Renal pelvis (tissue), 4 donors: ENCODE measurements around the gene SUGCT. TPM values are rescaled to one million over a fixed set of nuclear protein-coding genes. Genes with fewer than 3 reads are reported as not detected.

Source experiments
- DNase-seq: peaks from one replicate; pipeline ENCODE4 v3.0.0-alpha.2; 2013
- polyA plus RNA-seq, 3 donors: library from polyadenylated mRNA; unstranded; fragments of 120-200 nt; gene quantifications; one replicate each; pipeline ENCODE4 v1.2.1, GENCODE V29; 2013; ENCODE audit not compliant: insufficient read length in 3 of 3

The SUGCT gene
- polyA plus RNA-seq, 3 donors: 12.2 to 14.5 (median 14.0) TPM

GRCh38 chr7:40324914-40325313 lies 190.1 kb downstream of the SUGCT start:
- peak; percentile 38 for DNase-seq

- DNase-seq: no peak
These were observed 192.3 kb downstream of the SUGCT start for GRCh38 chr7:40327113-40327512.

- DNase-seq: no peak
These were observed 193.1 kb downstream of the SUGCT start for GRCh38 chr7:40327873-40328272.

DNA sequence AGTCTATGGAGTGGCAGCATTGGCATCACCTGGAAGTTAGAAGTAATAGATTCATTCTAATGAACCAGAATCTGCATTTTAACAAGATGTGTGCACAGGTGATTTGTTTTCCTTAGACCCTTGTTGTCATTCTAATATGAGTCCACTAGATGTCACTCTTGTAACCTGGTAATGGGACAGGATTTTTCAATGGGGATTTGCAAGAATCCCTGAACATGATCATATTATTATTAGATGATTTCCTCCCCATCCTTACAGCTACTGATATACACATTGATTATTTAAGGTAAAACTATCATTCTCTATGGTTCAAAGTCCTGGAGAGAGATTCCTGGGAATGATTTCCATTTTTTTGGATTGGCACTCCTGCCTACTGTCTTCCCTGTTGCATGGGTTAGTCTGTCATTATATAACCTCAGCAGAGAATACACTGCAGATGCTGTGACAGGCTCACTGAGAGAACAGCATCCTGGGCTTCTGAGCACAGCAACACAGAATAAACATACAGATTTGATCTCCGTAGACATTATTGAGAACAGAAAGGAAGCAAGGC lies 194.9 kb downstream of the SUGCT start:
- DNase-seq: peak; percentile 55

DNA sequence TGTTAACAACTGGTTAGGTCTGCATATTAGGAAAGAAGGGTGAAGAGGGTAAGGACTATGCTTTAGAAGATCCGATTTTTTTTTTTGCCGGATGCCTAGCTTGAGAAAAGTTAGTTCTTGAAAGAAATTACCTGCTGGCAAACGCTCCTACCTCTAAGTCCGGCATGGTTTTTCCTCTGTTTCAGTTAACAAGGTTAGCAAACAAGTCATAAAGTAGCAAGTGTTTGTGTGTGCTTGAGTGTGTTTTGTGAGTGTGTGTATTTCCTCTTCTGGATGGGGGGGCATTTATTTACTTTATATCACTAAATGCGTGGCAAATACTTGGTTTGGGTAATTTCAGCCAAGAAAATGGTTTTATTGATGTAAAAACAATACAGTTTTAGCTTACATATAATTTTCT lies 195.6 kb downstream of the SUGCT start:
- DNase-seq: no peak

DNA sequence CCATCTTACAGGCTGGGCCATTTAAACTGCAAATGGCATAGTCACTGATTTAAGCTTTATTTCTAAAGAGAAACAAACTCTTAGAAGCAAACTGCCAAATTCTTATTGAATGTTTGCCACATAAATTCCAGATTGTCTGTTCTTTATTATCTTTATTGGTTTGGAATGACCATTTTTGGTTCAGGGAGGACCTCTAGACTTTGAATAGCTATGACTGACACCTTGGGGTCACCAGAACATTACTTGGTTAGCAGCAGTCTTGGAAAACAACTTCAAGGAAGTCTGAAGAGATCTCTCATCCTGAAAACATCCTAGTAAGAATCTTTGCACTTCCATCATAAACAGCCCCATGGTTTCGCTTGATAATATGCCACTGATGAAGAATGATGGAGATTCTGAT lies 197.1 kb downstream of the SUGCT start:
- no peak for DNase-seq

GRCh38 chr7:40332516-40332915 lies 197.7 kb downstream of the SUGCT start:
- DNase-seq: no peak

- no peak for DNase-seq
These were observed 207.0 kb downstream of the SUGCT start for GRCh38 chr7:40341836-40342235.

GRCh38 chr7:40346554-40346953 lies 211.7 kb downstream of the SUGCT start:
- DNase-seq: no peak

- no peak for DNase-seq
These were observed 213.4 kb downstream of the SUGCT start for GRCh38 chr7:40348126-40348728.

- no peak for DNase-seq
These were observed 215.3 kb downstream of the SUGCT start for GRCh38 chr7:40350100-40350499.

- DNase-seq: no peak
These were observed 219.9 kb downstream of the SUGCT start for GRCh38 chr7:40354711-40355110.

GRCh38 chr7:40356312-40356711 lies 221.5 kb downstream of the SUGCT start:
- DNase-seq: no peak

DNA sequence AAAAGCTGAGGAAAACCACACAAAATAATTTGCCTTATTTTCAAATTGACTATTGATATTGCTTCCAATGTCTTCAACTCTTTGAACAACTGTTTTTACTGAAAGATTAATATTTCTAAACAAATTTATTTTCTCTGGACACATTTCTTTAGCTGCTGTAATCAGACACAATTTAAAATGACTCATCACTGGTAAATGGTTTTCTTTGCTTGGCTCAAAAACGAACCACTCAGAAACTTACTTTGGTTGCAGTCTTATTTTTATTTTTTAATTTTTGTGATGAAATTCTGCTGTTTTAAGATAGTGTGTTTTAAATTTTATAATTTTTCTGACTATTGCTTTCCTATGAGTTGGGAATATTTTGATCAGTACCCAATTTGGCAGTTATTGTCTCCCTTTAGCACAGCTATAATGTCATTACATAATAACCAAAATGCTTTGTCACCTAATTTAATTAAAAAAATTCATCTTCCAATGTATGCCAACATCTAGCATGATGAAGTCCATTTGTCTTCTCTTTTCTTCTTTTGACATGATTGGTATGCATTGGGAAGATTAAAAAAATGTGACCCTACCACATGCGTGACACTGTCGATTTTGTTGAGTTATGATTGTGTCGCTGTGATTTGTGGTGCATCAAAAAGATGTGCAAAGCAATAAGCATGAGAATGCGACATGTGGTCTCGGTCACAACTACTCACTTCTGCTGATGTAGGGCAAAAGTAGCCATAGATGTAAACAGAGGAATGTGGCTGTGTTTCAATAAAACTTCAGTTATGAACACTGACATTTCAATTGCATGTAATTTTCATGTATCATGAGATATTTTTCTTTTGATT lies 222.3 kb downstream of the SUGCT start:
- no peak for DNase-seq

DNA sequence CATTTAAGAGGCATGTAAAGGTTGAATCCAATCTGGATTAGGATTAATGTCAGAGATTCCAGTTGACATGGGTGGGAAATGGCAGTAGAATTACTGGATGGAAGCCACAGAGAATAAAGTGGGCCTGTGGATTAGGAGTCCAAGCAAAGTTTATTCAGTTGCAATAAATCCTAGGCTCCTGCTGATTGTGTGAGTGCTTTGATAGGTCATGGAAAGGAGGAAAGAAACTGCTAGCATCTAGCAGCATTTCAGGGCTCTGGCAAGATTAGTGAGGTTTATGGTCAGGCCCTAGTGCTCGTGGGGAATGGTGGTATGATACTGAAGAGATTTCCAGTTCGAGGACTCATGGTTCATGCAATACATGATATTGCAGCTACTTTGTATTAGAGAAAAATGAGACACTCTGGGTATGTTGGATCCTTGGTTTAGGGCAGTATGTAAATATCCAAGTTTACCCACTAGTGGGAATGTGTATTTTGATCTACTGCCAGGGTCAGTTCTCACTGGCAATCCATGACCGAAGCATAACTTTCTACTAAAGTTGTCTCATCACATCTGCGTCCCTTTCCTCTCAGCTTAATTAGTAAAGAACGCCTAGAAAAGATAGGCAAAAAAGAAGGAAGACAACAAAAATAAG lies 235.0 kb downstream of the SUGCT start:
- DNase-seq: no peak

DNA sequence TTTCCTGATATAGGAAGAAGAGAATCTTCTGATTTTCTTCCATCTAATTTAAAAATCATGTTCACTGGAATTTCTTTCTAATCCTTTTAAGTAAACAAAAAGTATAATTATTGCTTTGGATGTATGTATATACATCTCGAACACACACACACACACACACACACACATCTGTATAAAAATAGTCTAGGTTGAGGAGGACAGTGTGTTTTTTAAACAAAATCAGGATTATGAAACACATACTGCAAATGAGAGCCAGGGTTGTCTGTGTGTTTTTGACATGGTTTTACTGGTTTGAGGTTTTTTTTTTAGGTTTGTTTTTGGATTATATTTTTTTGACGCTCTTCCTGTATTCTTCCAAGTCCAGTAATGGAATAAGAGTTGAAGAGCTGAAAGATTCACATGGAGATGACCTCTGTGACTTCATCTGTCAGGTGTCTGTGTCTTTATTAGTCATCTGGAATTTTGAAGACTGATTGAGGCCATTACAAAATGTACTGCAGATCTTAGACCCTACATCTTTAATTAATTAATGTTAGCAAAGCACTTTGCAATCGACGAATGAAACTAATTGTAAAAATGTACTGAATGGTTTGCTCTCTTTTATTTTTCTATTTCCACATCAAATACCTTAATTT lies 237.1 kb downstream of the SUGCT start:
- DNase-seq: no peak

DNA sequence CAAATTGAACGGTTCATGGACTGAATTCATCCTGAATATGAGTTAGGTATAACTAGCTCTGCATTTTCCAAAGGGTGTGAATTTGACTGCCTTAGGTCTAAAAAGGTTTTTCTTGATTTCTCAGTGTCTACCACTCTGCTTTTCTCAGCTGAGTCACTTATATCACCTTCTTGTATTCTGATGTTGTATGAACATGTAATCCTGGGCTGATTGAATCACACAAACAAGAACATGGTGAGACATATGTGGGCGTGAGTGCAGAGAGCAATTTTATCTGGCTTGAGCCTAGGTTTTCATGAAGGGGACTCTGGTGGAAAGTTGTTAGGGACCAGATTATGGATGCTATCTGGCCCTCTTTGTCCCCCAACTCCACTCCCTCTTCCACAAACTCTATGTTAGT lies 239.8 kb downstream of the SUGCT start:
- no peak for DNase-seq

DNA sequence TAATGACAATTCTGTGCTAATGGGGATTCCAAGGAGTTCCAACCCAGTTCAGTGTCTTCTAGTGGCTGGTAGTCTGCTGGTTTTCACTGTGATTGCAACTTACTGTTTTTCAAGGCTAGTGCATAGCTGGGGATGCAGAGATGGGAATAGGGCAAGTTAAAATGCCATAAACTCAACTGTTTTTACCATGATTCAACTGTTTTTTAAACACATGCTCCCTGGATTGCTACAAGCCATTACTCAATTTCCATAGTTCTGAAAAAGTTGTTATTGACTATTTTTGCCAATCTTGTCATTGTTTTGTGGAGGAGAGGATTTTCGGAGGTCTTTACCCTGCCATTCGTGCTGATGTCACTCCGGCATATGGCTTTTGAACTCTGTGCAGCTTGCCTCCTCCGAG lies 245.3 kb downstream of the SUGCT start:
- DNase-seq: no peak

DNA sequence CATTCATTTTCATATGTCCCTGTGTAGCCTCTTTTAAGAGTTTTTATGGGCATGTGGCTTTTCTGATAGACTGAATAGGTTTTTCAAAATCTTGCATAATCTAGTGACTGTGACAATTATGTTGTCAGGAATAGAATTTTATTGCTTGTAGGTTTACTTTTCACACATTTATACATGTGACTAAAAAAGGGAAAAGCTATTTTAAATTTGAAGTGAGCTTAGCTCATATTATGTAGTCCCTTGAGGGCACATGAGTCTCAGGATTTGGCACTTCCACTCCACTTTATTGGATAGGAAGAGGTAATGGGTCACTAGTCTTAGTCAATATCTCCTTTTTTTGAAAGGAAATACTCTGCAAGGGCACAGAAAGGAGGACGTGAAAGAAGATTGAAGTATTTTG lies 247.3 kb downstream of the SUGCT start:
- no peak for DNase-seq

DNA sequence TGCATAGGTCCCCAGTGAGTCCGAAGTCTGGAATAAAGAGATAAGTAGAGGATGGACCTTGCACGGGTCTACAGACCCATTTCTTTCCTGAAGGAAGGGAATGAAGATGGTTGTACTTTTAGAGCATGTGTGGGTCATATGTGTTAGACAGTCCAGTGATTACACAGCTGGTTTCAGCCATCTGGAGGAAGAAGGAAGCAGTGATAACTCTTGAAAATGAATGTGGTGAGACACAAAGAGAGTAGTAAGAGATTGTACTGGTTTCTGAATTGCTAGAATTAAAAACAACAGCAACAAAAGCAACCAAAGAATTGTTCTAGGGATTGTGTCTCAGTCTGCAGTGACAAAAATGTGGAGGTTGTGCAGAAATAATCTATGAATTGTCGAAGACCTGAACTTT lies 258.9 kb downstream of the SUGCT start:
- DNase-seq: no peak

DNA sequence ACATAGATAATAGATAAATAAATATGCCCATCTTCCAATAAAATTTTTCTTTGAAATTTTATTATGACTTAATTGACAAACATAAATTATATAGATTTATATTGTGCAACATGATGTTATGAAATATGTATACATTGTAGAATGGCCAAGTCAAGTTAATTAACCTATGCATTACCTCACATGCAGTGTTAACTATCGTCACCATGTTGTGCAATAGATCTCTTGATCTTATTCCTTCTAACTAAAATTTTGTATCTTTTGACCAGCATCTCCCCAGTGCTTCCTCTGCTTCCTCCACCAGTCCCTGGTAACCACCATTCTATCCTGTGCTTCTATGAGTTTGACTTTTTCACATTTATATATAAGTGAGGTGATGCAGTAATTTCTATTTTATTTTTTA lies 259.6 kb downstream of the SUGCT start:
- DNase-seq: no peak

DNA sequence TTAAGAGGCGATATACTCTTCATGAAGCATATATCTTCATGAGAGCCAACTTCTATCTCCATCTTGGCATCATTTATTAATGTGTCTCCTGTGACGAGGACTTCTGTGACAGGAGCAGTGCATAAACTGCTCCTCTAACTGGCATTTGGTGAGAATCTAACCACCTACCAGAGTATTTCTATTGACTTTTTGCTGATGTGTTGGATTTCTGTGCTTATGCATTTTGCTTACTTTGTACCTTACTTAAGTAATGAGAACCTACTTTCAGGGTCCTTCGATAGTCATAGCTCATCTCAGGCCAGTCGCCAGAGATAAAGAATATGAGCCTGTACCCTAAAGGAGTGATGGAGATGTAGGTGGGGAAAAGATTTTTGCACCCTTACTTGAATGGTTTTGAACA lies 265.7 kb downstream of the SUGCT start:
- no peak for DNase-seq
